ENCODE results near the gene ADD3.
A peak's percentile ranks its signal among the peaks of the same experiment; 100 is the strongest.

Gene ADD3

GRCh38 chr10:110074298-110074697 is 66.5 kb downstream of the ADD3 start:
- DNase-seq, result no peak

- no peak for DNase-seq
Measured at GRCh38 chr10:110074758-110075671, 67.2 kb downstream of the ADD3 start.

GRCh38 chr10:110075686-110076085 is 67.9 kb downstream of the ADD3 start:
- no peak for DNase-seq

- no peak for DNase-seq
Measured at GRCh38 chr10:110076559-110077318, 69.0 kb downstream of the ADD3 start.

- DNase-seq, result no peak
Measured at GRCh38 chr10:110077436-110078130, 69.8 kb downstream of the ADD3 start.

GRCh38 chr10:110078317-110078716 is 70.5 kb downstream of the ADD3 start:
- DNase-seq, result no peak

- DNase-seq, result no peak
Measured at GRCh38 chr10:110081911-110082310, 74.1 kb downstream of the ADD3 start.

- DNase-seq, result no peak
Measured at GRCh38 chr10:110083884-110084283, 76.1 kb downstream of the ADD3 start.

- no peak for DNase-seq
Measured at GRCh38 chr10:110087682-110088081, 79.9 kb downstream of the ADD3 start.

GRCh38 chr10:110088367-110089104 is 80.8 kb downstream of the ADD3 start:
- DNase-seq, result no peak

- no peak for DNase-seq
Measured at GRCh38 chr10:110091830-110092229, 84.0 kb downstream of the ADD3 start.

- DNase-seq, result no peak
Measured at GRCh38 chr10:110093722-110094121, 85.9 kb downstream of the ADD3 start.

GRCh38 chr10:110094786-110095185 is 87.0 kb downstream of the ADD3 start:
- DNase-seq, result no peak

GRCh38 chr10:110101464-110102144 is 93.8 kb downstream of the ADD3 start:
- peak; percentile 66 for DNase-seq

- DNase-seq, result no peak
Measured at GRCh38 chr10:110103921-110104461, 96.2 kb downstream of the ADD3 start.

- no peak for DNase-seq
Measured at GRCh38 chr10:110105873-110106272, 98.1 kb downstream of the ADD3 start.

- DNase-seq, result no peak
Measured at GRCh38 chr10:110107430-110107829, 99.6 kb downstream of the ADD3 start.

- no peak for DNase-seq
Measured at GRCh38 chr10:110107887-110108286, 100.1 kb downstream of the ADD3 start.

- DNase-seq, result no peak
Measured at GRCh38 chr10:110109511-110109910, 101.7 kb downstream of the ADD3 start.

- no peak for DNase-seq
Measured at GRCh38 chr10:110110338-110110737, 102.6 kb downstream of the ADD3 start.

GRCh38 chr10:110113670-110114337 is 106.0 kb downstream of the ADD3 start:
- DNase-seq, result no peak

All from activated CD8-positive, alpha-beta memory T cell treated with anti-CD3 and anti-CD28 coated beads for 24 hours (primary cell).